ENCODE measurements around the gene ZNF22. TPM values are rescaled to one million over a fixed set of nuclear protein-coding genes. Genes with fewer than 3 reads are reported as not detected.

ZNF22 gene
- total RNA-seq, 1 donor from 2014 or later = 14.9 TPM

- no peak for DNase-seq (ENCODE audit: low spot score)
- intact Hi-C loops (cut with DNase I) = loop anchor here (10.0 kb wide), 1 partner anchor 99 kb away; no protein-coding TSS in a partner anchor
Measured at GRCh38 chr10:44974082-44974627, 26.6 kb upstream of the ZNF22 start.

GRCh38 chr10:44974628-44975430 lies 25.9 kb upstream of the ZNF22 start:
- intact Hi-C loops (cut with DNase I) = loop anchor here (1.0 to 10.0 kb wide), 2 partner anchors 43 to 100 kb away; no protein-coding TSS in a partner anchor
- peak; percentile 88 for DNase-seq (ENCODE audit: low spot score)

DNA sequence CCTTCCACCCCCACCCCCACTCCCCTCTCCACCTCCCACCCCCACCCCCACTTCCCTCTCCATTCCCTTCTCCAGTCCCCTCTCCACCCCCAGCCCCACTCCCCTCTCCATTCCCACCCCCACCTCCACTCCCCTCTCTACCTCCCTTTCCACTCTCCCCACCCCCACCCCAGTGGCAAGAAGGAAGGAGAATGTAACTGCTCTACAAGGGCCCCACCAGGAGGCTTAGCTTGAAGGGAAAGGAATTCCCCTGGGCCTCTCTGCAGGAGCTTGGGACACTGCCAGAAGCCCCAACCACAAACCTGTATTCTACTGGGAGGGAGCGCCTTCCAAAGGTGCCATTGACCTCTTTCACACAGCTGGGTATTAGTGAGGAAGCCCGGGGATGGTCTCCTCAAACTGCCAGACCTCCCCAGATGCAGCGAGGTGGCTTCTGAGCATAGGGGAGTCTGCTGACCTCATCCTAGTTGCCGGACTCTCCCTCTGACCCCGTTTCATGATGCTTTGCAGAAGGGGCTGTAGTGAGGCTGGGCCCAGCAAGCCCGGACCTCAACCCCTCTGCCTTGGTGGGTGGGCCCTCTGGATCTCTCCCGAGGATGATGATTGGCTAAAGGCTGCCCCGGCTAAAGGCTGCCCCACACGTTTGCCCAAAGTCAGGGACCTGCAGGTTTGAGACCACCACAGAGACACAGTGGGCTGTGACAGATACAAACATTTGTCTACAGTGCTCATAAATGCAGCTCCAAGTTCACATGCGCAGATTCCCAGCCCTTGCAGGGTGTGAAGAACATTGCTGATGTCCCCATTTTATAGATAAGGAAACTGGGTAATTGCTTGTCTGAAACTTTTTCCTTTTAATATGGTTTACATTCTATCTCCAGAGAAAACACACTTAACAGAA lies 25.0 kb upstream of the ZNF22 start:
- intact Hi-C loops (cut with DNase I) = loop anchor here (1.0 to 10.0 kb wide), 2 partner anchors 43 to 101 kb away; no protein-coding TSS in a partner anchor
- DNase-seq (ENCODE audit: low spot score) = no peak

DNA sequence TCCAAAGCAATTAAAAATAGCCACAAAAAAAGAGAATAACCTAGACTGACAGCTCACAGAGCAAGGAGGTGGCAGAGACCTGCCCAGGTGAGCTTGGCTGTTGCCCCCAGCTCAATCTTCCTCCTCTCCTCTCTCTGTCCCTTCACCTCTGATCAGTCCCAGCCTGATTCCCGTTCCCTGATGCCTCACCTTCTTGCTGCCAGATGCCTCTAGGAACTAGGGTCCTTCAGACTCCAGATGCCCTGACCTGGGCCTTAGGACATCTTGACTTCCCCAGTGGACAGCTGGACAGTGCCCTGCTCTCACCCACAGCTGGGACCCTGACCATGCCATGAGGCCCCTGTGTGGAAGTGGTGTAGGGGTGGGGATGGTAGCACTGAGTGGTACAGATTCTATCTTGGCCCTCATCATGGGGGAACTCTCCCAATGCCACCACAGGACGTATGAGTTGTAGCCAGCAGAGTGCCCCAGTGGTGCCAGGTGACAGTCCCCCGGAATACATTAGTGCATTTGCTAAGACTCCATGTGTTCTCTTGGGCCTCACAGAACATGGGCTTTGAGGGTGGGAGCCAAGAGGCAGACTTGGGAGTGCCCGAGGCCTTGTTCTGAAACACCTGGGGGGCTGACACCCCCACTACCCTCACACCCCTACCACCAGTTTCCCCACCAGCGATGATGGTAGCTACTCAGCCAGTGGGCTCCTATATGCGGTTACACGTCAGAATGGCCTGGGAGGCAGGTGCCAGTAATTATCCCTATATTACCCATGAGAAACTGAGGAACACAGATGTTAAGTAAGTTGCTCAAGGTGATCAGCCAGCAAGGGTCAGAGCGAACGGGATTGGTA lies 24.1 kb upstream of the ZNF22 start:
- intact Hi-C loops (cut with DNase I) = loop anchor here (10.0 kb wide), 1 partner anchor 102 kb away; no protein-coding TSS in a partner anchor
- DNase-seq (ENCODE audit: low spot score) = no peak

- DNase-seq (ENCODE audit: low spot score) = no peak
- intact Hi-C loops (cut with DNase I) = loop anchor here (2.0 to 10.0 kb wide), 3 partner anchors 19 to 103 kb away; partner anchors contain the start of genes RASSF4 and ZNF22
Measured at GRCh38 chr10:44977287-44978212, 23.2 kb upstream of the ZNF22 start.

- intact Hi-C loops (cut with DNase I) = loop anchor here (2.0 to 10.0 kb wide), 3 partner anchors 19 to 103 kb away; partner anchors contain the start of genes RASSF4 and ZNF22
- DNase-seq (ENCODE audit: low spot score) = no peak
Measured at GRCh38 chr10:44978213-44978569, 22.5 kb upstream of the ZNF22 start.

GRCh38 chr10:44978570-44979280 lies 22.0 kb upstream of the ZNF22 start, which contains the start of gene DEPP1:
DEPP1 (minus strand) TSS chr10:44978809; CDS start chr10:44978030, 779 bp downstream.
- intact Hi-C loops (cut with DNase I) = loop anchor here (2.0 to 10.0 kb wide), 3 partner anchors 20 to 104 kb away; partner anchors contain the start of genes RASSF4 and ZNF22

DNA sequence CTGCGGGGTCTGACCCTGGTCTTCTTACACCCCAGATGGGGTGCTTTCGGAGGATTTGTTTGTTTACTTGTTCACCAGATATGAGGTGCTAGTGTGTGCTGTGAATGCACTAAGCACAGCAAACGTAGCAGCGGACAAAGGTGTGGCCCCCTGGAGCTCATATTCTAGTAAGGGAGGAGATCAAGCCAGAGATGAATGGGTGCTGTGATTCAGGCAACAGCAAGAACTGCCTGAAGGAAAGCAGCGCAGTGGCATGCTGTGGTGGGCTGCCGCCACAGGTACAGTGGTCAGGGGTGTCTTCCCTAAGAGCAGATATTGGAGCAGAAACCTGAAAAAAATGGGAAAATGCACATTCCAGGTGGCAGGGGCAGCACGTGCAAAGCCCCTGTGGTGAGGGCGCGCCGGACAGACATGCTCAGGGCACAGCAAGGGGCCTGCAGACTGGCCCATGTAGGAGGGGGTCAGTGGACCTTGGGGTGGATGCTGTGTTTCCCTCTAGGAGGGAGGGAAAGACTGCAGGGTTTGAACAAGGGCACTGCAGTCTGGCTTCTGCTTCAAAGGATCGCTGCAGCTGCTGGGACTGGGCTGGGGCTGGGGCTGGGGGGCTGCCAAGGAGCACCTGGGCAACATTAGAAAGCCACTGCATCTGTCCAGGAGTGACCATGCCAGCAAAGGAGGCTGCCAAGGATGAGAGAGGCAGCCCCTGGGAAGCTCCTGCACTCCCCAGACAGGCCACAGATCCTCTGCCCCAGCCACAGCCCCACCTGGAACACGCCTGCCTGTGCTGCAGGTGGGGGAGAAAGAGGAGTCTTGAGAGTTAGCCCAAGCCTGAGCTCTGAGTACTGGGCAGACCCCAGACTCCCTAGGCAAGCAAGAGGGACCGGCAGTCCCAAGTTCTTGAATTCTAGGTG lies 21.2 kb upstream of the ZNF22 start:
- no peak for DNase-seq (ENCODE audit: low spot score)
- intact Hi-C loops (cut with DNase I) = loop anchor here (2.0 to 10.0 kb wide), 3 partner anchors 21 to 105 kb away; partner anchors contain the start of genes RASSF4 and ZNF22

More at GRCh38 chr10:44978570-44979280, 22.0 kb upstream of the ZNF22 start, which contains the start of gene DEPP1:
- peak; percentile 95 for DNase-seq (ENCODE audit: low spot score)

DNA sequence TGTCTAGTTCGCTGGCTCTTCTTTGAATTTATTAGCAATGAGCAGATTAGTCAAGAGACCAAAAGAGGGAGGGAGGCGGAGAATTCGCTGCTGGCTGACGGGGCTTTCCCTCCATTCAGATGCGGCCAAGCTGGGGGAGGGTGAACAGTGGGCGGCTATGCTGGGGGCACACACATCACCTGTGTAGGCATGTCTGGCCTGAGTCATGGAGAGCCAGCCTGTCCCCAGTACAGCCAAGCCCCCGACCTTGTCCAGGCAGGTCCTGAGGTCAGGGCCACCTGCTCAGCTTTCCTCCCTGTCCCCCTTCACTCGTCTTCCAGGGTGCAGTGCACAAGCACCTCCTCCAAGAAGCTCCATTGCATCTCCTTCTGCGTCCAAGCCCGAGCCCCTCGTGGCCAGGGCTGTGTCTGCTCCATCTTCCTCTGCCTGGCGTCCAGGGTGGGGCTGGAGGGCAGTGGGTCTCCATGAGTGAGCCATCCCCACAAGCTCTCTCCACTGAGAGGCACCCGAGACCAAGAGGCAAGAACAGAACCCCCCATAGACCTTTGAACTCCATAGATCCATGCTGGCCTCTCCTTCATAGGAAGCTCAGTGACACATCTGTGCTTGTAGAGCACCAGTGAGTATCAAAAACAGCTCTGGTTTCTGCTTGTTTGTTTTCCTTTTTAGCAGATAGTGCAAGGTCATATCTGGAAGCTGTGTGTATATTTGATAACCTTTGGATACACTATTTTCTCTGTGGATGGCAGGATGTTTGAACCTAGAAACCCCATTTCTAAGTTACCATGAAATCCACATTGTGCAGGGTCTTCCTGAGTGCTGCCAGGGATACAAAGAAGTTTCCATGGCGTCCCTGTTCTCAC lies 20.2 kb upstream of the ZNF22 start:
- intact Hi-C loops (cut with DNase I) = no loop called here
- no peak for DNase-seq (ENCODE audit: low spot score)

GRCh38 chr10:44981172-44982113 lies 19.3 kb upstream of the ZNF22 start:
- DNase-seq (ENCODE audit: low spot score) = no peak
- intact Hi-C loops (cut with DNase I) = no loop called here

DNA sequence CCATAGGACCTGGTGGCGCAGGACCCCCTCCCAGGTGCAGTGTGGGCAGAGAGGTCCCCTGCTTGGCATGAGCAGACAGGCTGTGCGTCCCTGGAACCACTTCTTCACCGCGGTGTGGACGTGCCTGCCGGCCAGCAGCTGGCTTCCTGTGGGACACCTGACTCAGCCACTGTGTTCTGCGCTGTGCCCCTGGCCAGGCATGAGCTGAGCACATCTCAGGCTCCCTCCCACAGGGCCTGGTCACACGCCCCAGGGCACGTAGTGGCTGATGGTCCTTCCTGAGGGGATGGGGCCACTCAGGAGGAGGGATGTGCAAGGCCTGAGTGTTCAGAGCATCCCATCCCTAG lies 18.6 kb upstream of the ZNF22 start:
- DNase-seq (ENCODE audit: low spot score) = peak; percentile 88
- intact Hi-C loops (cut with DNase I) = no loop called here

GRCh38 chr10:44982496-44982895 lies 18.2 kb upstream of the ZNF22 start:
- intact Hi-C loops (cut with DNase I) = no loop called here
- no peak for DNase-seq (ENCODE audit: low spot score)

- intact Hi-C loops (cut with DNase I) = no loop called here
- peak; percentile 69 for DNase-seq (ENCODE audit: low spot score)
Measured at GRCh38 chr10:44983066-44983894, 17.4 kb upstream of the ZNF22 start.
